NCI-H187 treated with DMSO at 0.1 percent for 48 hours (cell line): ENCODE measurements around the gene DDO.

ENCODE experiments used
- DNase-seq: peaks from one replicate; lab custom pipeline; 2025; lab: John Stamatoyannopoulos, UW

Gene DDO

GRCh38 chr6:110342759-110343158 is 72.6 kb downstream of the DDO start:
- no peak for DNase-seq
